ENCODE results near the gene SFT2D3.

DNA sequence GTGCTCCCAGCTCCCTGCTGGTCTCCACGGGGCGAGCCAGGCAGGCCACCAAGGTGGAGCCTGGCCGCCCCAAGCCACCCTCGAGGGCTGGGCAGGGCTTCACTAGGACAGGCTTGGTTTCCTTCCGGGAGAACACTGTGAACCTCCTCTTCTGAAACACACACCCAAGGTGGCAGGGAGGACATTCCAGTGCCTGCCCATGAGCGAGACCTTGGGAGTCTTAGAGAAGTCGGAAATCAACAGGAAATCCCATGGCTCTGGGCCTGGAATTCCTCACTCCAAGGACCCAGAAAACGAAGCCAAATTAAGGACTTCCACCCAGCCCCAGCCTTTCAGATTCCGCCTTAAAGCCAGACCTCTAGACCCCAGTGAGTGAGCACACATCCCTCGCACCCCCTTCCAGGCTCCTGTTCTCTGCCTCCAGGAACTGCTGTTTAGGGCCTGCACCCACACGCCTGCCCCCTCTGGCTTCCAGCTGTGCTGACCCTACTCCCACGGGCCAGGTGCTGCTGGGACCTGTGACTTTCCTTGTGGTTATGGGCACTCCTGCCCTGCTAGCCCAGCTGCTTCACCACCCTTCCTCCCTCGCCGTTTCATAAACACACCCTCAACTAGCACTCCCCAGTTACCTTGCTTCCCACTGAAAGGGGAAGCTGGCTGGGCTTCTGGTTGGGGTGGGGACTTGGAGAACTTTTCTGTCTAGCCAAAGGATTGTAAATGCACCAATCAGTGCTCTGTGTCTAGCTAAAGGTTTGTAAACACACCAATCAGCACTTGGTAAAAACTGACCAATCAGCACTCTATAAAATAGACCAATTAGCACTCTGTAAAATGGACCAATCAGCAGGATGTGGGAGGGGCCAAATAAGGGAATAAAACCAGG, 41.6 kb upstream of the SFT2D3 start:
- TF ChIP-seq, protein P1, sequence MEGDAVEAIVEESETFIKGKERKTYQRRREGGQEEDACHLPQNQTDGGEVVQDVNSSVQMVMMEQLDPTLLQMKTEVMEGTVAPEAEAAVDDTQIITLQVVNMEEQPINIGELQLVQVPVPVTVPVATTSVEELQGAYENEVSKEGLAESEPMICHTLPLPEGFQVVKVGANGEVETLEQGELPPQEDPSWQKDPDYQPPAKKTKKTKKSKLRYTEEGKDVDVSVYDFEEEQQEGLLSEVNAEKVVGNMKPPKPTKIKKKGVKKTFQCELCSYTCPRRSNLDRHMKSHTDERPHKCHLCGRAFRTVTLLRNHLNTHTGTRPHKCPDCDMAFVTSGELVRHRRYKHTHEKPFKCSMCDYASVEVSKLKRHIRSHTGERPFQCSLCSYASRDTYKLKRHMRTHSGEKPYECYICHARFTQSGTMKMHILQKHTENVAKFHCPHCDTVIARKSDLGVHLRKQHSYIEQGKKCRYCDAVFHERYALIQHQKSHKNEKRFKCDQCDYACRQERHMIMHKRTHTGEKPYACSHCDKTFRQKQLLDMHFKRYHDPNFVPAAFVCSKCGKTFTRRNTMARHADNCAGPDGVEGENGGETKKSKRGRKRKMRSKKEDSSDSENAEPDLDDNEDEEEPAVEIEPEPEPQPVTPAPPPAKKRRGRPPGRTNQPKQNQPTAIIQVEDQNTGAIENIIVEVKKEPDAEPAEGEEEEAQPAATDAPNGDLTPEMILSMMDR (IDR thresholded peaks at IDR 0.05), result no peak
- TF ChIP-seq ZFX (IDR thresholded peaks at IDR 0.05; ENCODE audit: borderline replicate concordance), result no peak

All from 22Rv1 (cell line).